Activated CD8-positive, alpha-beta memory T cell treated with anti-CD3 and anti-CD28 coated beads, Interleukin-2, amount 50 U/mL, for 4 hours (primary cell): ENCODE results near the gene UTRN.
A peak's percentile ranks its signal among the peaks of the same experiment; 100 is the strongest.

Source experiments
- DNase-seq: peaks from one replicate; pipeline ENCODE4 v3.0.0-alpha.2; 2020

UTRN gene

DNA sequence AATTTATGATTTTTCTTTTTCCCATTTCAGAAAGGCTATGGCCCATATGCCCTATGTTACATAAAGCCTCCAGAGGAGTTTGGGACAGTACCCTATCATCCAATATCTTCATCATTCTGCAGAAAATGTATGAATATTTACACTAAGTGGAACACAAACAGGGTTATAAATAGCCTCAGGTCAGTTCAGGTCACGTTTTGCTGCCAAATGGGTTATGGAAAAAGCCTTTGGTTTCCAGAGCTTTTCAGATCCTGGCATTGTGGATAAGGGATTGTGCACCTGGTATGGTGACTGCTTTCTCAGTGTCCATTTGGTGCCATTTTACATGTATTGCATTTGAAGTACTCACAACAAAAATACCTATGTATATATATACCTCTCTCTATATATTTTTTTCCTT is 29.4 kb downstream of the UTRN start:
- no peak for DNase-seq

- DNase-seq: no peak
These were observed 30.3 kb downstream of the UTRN start for GRCh38 chr6:144315226-144315980.

DNA sequence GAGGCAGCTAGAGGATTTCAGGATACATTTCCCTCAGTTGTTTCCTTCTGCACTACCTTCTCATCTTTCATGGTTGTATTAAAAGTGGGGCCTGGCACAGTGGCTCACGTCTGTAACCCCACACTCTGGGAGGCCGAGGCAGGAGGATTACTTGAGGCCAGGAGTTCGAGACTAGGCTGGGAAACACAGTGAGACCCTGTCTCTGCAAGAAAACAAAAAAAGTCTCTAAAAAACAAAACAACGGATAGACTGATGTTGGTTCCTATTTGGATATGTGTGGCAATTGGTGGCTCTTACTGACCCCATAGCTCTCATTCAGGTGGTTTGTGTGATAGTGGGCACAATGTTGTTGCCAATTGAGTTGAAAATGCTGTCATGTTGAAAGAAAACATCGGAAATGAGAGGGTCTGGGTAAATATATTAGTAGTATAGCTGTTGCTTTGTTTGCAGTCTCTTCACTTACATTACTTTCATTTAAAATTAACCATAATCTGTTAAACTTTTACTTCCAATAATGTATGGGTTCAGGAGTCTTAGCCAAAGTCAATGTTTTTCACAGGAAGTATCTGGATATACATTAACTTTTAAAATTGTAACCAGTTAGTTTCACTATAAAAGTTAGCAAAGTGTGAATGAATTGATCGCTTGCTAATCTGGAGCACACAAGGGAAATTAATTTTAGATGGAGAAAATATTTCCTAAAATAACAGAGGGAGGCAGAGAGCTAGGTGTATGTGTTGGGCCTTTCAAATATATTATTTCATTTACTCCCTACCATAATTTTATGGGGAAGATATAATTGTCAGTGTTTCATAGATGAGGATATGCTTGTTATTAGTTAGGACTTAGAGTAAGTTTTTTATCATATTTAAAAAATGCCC is 31.1 kb downstream of the UTRN start:
- DNase-seq: no peak

- no peak for DNase-seq
These were observed 31.7 kb downstream of the UTRN start for GRCh38 chr6:144316862-144317195.

GRCh38 chr6:144317736-144318135 is 32.6 kb downstream of the UTRN start:
- no peak for DNase-seq

DNA sequence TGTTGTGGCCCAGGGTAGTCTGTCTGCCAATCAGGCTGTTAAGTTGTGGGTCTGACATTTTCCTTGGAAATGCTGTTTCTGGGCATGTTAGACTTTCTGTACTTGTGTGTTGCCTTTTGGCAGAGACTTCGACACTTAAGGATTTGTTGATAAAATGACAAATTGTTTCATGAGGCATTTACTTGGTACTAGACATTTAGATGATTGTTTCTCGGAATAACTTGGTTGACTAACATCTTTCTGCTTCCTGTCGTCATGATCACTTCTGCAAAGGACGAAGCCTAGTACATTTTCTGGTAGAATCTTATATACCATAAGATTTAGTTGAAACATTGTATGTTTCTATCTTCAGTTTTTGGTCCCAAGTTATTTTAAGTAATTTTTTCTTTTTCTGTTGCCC is 34.1 kb downstream of the UTRN start:
- no peak for DNase-seq

- no peak for DNase-seq
These were observed 35.6 kb downstream of the UTRN start for GRCh38 chr6:144320741-144321140.

GRCh38 chr6:144321839-144322591 is 36.9 kb downstream of the UTRN start:
- DNase-seq: no peak

GRCh38 chr6:144325232-144325631 is 40.1 kb downstream of the UTRN start:
- DNase-seq: no peak

DNA sequence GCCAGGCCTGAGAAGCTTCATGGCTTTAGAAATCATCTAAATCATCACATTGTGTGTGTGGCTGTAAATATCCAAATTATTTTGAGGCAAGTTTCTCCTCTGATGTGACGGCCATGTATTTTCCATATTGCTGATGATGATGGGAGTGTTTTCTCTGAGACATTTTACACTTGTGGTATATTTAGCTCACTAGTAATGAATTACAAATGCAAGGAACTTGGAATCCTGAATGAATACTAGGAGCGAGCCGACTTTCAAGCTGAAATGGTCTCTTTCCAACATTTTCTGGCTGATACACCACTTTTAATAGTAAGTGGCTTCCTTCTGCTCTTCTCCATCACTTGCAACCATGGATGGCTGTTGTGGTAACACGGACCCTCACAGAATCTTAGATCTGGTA is 41.3 kb downstream of the UTRN start:
- no peak for DNase-seq

DNA sequence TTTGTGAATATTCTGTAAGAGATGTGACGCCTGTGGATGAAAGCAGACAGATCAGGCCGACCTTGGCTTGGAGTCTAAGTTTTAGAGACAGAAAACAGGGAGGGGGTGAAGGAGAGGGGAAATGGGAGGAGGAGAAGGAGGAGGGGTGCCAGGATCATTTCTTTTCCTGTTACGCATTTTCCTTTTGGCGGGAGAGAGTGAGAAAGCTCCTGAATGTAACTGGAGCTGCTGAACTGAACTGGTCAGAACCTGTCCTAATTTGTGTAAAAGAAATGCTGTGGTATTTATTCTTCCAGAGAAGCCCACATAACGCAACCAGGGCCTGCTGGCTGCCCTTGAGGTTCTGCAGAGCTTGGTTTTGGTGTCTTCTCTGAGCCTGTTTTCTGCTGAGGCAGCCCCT is 41.9 kb downstream of the UTRN start:
- DNase-seq: no peak

GRCh38 chr6:144330017-144330987 is 45.2 kb downstream of the UTRN start:
- no peak for DNase-seq

- no peak for DNase-seq
These were observed 46.4 kb downstream of the UTRN start for GRCh38 chr6:144331491-144331969.

- no peak for DNase-seq
These were observed 47.0 kb downstream of the UTRN start for GRCh38 chr6:144332177-144332576.

DNA sequence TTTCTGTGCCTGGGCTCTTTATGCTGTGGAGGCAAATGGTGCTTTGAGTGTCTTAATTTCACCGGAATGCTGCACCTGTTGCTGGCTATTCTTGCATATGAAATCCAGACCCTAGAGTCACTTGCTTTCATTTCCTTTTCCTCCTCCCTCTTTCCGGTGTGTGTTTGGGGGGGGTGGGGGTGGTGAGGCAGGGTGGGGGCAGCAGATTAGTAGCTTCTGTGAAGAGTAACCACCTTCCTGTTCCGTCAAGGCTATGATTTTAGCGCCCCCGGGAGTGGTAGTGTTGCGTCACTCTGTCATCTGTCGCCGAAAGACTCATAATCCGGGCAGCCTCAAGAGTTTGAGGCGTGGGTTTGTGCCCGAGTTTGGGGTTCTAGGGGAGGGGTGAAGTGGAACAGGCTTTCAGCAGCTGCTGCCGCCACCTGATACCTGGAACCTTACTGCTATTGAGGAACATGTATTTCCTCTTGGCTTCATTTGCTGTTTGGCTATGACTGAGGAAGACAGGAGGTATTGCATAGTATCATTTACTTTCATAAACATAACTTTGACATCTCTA is 49.1 kb downstream of the UTRN start:
- peak; percentile 77 for DNase-seq
